GM23338 (cell line): ENCODE results near the gene TDRD1. TPM values are rescaled to one million over a fixed set of nuclear protein-coding genes. Genes with fewer than 3 reads are reported as not detected.

Experiments
- ATAC-seq: fragments of 200-7000 bp; cut with Tn5 transposase; 3 replicates; pipeline ENCODE4 v1.9.1; 2020
- DNase-seq: peaks from one replicate; pipeline ENCODE4 v3.0.0-alpha.2; 2015; ENCODE audit warnings: low spot score
- H2AFZ ChIP-seq: fragments of 200-600 bp; sonication (generic); 2 replicates; pipeline ENCODE4 v1.8.0; 2016; ENCODE audit warnings: antibody characterized with exemption, mild to moderate bottlenecking, moderate library complexity
- H3F3A ChIP-seq: fragments of 200-600 bp; sonication (generic); replicated peaks from 2 replicates; pipeline ENCODE4 v1.8.0; 2017; ENCODE audit warnings: antibody characterized with exemption, mixed run types, low read depth
- H3K27ac ChIP-seq: fragments of 200-600 bp; sonication (generic); 2 replicates; pipeline ENCODE4 v1.6.1; 2016; ENCODE audit warnings: low read depth
- H3K27me3 ChIP-seq: fragments of 200-600 bp; sonication (generic); 2 replicates; pipeline ENCODE4 v1.8.0; 2016; ENCODE audit warnings: mild to moderate bottlenecking, mixed run types, moderate library complexity; ENCODE audit not compliant: insufficient read depth
- H3K36me3 ChIP-seq: fragments of 200-600 bp; sonication (generic); 2 replicates; pipeline ENCODE4 v1.8.0; 2016; ENCODE audit warnings: mild to moderate bottlenecking; ENCODE audit not compliant: insufficient read depth
- H3K4me1 ChIP-seq: fragments of 200-600 bp; sonication (generic); 2 replicates; pipeline ENCODE4 v1.8.0; 2016; ENCODE audit warnings: mild to moderate bottlenecking, moderate library complexity; ENCODE audit not compliant: insufficient read depth
- H3K4me2 ChIP-seq: fragments of 200-600 bp; sonication (generic); 2 replicates; pipeline ENCODE4 v1.7.1; 2017; ENCODE audit warnings: mixed run types
- H3K4me3 ChIP-seq: fragments of 200-600 bp; sonication (generic); 2 replicates; pipeline ENCODE4 v1.6.1; 2016; ENCODE audit warnings: mixed run types
- H3K79me2 ChIP-seq: fragments of 200-600 bp; sonication (generic); replicated peaks from 2 replicates; pipeline ENCODE4 v1.8.0; 2017; ENCODE audit warnings: mild to moderate bottlenecking; ENCODE audit not compliant: insufficient read depth
- H3K9me2 ChIP-seq: fragments of 200-600 bp; sonication (generic); 2 replicates; pipeline ENCODE4 v1.8.0; 2017; ENCODE audit not compliant: insufficient read depth
- H4K20me1 ChIP-seq: fragments of 200-600 bp; sonication (generic); replicated peaks from 2 replicates; pipeline ENCODE4 v1.8.0; 2017; ENCODE audit warnings: mild to moderate bottlenecking; ENCODE audit not compliant: insufficient read depth
- H3K27ac Mint-ChIP-seq: 2 replicates; pipeline ENCODE4 v1.8.0; 2020; ENCODE audit warnings: inconsistent platforms, mild to moderate bottlenecking, moderate library complexity, mixed read lengths
- H3K27me3 Mint-ChIP-seq: 3 replicates; pipeline ENCODE4 v1.8.0; 2022; ENCODE audit warnings: low read depth, mild to moderate bottlenecking, moderate library complexity, mixed read lengths, inconsistent platforms; ENCODE audit not compliant: insufficient read depth, poor library complexity
- H3K36me3 Mint-ChIP-seq: 3 replicates; pipeline ENCODE4 v1.8.0; 2021; ENCODE audit warnings: low read depth, mild to moderate bottlenecking, inconsistent platforms, moderate library complexity, mixed read lengths
- H3K4me1 Mint-ChIP-seq: 3 replicates; pipeline ENCODE4 v1.8.0; 2020; ENCODE audit warnings: mild to moderate bottlenecking, inconsistent platforms, mixed read lengths
- H3K4me3 Mint-ChIP-seq: 3 replicates; pipeline ENCODE4 v1.8.0; 2021; ENCODE audit warnings: moderate library complexity, mild to moderate bottlenecking, inconsistent platforms, mixed read lengths
- H3K9me3 Mint-ChIP-seq: 3 replicates; pipeline ENCODE4 v1.8.0; 2020; ENCODE audit warnings: moderate library complexity, mild to moderate bottlenecking, inconsistent platforms, mixed read lengths
- CREB1 ChIP-seq: fragments of 250-450 bp; sonication (Bioruptor Pico); IDR thresholded peaks from 2 replicates; pipeline ENCODE4 v1.5.0; 2020; ENCODE audit warnings: low read depth, mild to moderate bottlenecking, moderate library complexity
- EZH2 ChIP-seq: fragments of 200-600 bp; sonication (generic); IDR thresholded peaks from one replicate; pipeline ENCODE4 v1.8.0; 2017; ENCODE audit warnings: antibody characterized with exemption, mild to moderate bottlenecking, low read depth; ENCODE audit not compliant: unreplicated experiment
- EZH2phosphoT487 ChIP-seq: fragments of 200-600 bp; sonication (generic); IDR thresholded peaks from one replicate; pipeline ENCODE4 v1.8.1; 2018; ENCODE audit warnings: antibody characterized with exemption; ENCODE audit not compliant: unreplicated experiment
- NANOG ChIP-seq: IDR thresholded peaks from 2 replicates; pipeline ENCODE4 v1.6.1; 2016; ENCODE audit warnings: antibody characterized with exemption, borderline replicate concordance
- POLR2AphosphoS5 ChIP-seq: IDR thresholded peaks from 2 replicates; pipeline ENCODE4 v1.6.1; 2016; ENCODE audit warnings: antibody characterized with exemption, low read depth
- STAT1 ChIP-seq: IDR thresholded peaks from one replicate; pipeline ENCODE4 v1.6.1; 2016; ENCODE audit warnings: antibody characterized with exemption; ENCODE audit not compliant: unreplicated experiment
- ZNF114 ChIP-seq: fragments of 250-450 bp; sonication (Bioruptor Pico); IDR thresholded peaks from 2 replicates; pipeline ENCODE4 v1.5.0; 2020; ENCODE audit warnings: mild to moderate bottlenecking, moderate library complexity
- ZNF331 ChIP-seq: fragments of 250-450 bp; sonication (Bioruptor Pico); IDR thresholded peaks from 2 replicates; pipeline ENCODE4 v1.5.0; 2020; ENCODE audit warnings: low read depth, mild to moderate bottlenecking, moderate library complexity
- polyA plus RNA-seq: library from polyadenylated mRNA; unstranded; fragments of >200 nt; fragmentation: Nextera tagmentation; extraction: Ambion mirVana; gene quantifications from 2 replicates; pipeline ENCODE4 v1.2.1, GENCODE V29; 2016
- total RNA-seq: library from RNA; depleted of rRNA; stranded (reverse); fragments of >200 nt; shearing (Covaris generic); gene quantifications from 2 replicates; pipeline ENCODE4 v1.2.3, GENCODE V29; 2014
- TF ChIP-seq, protein P1 (sequence below): fragments of 250-450 bp; sonication (Bioruptor Pico); IDR thresholded peaks from 2 replicates; pipeline ENCODE4 v1.5.0; 2020; ENCODE audit warnings: mild to moderate bottlenecking, moderate library complexity
- TF ChIP-seq, protein P2 (sequence below): IDR thresholded peaks from 2 replicates; pipeline ENCODE4 v1.6.1; 2016; ENCODE audit warnings: antibody characterized with exemption
- TF ChIP-seq, protein P3 (sequence below), 2 experiments: fragments of 200-600 bp in 1 of 2; sonication (generic) in 1 of 2; conservative IDR thresholded peaks; 2 replicates each; pipeline versions ENCODE4 v1.5.1 to v1.6.1; 2016 to 2017; ENCODE audit warnings: antibody characterized with exemption in 2 of 2, low read depth in 2 of 2, mild to moderate bottlenecking in 2 of 2, moderate library complexity in 1 of 2

TDRD1 gene
- total and polyA plus RNA-seq, 2 experiments from 2014 or later: 0.52 to 1.5 TPM

DNA sequence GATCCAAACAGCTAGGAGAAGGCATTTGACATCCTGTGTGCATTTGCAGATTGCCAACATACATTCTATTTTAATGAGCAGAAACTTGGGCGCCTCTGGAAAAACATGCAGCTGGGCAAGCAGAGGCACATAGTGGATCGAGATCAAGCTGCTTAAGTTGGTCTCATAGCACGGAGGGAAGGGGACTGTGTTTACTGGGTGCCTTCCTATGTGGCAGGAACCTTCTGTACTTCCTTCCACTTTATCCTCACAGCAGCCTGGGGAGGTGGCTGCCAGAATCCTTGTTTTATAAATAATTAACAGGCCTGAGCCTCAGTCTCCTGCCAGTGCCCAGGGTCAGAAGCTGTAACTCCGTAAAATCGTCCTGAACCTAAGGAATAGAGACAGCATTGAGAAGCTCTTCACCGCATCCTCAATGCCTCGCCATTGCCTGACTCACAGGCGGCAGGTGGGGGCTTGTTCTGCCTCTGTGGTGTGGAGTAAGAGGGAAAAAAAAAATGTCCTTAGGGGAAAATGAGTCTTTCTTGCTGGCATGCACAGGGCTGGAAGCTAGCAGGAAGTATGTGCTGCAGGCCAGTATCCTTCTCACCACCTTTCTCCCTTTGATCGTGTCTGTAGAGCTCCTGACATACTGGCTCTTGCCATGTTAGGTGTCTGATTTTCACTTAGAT lies 66.1 kb downstream of the TDRD1 start:
- Mint-ChIP-seq H3K4me1 (peaks cover 10% of the 10 kb centered on the region), H3K27me3 (peaks cover 14% of the 10 kb centered on the region), H3K9me3 (no peaks in the 10 kb centered on the region; the same call in 2 of the 3 replicates), H3K4me3 (no peak overlapping the region), H3K27ac (no peak overlapping the region), H3K36me3 (no peaks in the 10 kb centered on the region)
- no peak overlapping the region for H2AFZ ChIP-seq
- H3K4me1 ChIP-seq: peaks cover 2% of the 10 kb centered on the region; the same call in 1 of the 2 replicates
- H3K27me3 ChIP-seq: peaks cover 10% of the 10 kb centered on the region
- H3F3A ChIP-seq: no peaks in the 10 kb centered on the region
- no peaks in the 10 kb centered on the region for H3K9me2 ChIP-seq
- H3K27ac ChIP-seq: no peak overlapping the region
- ATAC-seq: no peak
- H3K36me3 ChIP-seq: no peaks in the 10 kb centered on the region
- no peak overlapping the region for H3K4me3 ChIP-seq
- H3K79me2 ChIP-seq: no peaks in the 10 kb centered on the region
- no peak overlapping the region for H3K4me2 ChIP-seq
- TF ChIP-seq NANOG (no peak), ZNF331 (no peak), POLR2AphosphoS5 (no peak), STAT1 (no peak), CREB1 (CRISPR knock-in tag) (no peak), EZH2phosphoT487 (no peak), ZNF114 (CRISPR knock-in tag) (no peak), EZH2 (no peak)
- TF ChIP-seq, protein P1, sequence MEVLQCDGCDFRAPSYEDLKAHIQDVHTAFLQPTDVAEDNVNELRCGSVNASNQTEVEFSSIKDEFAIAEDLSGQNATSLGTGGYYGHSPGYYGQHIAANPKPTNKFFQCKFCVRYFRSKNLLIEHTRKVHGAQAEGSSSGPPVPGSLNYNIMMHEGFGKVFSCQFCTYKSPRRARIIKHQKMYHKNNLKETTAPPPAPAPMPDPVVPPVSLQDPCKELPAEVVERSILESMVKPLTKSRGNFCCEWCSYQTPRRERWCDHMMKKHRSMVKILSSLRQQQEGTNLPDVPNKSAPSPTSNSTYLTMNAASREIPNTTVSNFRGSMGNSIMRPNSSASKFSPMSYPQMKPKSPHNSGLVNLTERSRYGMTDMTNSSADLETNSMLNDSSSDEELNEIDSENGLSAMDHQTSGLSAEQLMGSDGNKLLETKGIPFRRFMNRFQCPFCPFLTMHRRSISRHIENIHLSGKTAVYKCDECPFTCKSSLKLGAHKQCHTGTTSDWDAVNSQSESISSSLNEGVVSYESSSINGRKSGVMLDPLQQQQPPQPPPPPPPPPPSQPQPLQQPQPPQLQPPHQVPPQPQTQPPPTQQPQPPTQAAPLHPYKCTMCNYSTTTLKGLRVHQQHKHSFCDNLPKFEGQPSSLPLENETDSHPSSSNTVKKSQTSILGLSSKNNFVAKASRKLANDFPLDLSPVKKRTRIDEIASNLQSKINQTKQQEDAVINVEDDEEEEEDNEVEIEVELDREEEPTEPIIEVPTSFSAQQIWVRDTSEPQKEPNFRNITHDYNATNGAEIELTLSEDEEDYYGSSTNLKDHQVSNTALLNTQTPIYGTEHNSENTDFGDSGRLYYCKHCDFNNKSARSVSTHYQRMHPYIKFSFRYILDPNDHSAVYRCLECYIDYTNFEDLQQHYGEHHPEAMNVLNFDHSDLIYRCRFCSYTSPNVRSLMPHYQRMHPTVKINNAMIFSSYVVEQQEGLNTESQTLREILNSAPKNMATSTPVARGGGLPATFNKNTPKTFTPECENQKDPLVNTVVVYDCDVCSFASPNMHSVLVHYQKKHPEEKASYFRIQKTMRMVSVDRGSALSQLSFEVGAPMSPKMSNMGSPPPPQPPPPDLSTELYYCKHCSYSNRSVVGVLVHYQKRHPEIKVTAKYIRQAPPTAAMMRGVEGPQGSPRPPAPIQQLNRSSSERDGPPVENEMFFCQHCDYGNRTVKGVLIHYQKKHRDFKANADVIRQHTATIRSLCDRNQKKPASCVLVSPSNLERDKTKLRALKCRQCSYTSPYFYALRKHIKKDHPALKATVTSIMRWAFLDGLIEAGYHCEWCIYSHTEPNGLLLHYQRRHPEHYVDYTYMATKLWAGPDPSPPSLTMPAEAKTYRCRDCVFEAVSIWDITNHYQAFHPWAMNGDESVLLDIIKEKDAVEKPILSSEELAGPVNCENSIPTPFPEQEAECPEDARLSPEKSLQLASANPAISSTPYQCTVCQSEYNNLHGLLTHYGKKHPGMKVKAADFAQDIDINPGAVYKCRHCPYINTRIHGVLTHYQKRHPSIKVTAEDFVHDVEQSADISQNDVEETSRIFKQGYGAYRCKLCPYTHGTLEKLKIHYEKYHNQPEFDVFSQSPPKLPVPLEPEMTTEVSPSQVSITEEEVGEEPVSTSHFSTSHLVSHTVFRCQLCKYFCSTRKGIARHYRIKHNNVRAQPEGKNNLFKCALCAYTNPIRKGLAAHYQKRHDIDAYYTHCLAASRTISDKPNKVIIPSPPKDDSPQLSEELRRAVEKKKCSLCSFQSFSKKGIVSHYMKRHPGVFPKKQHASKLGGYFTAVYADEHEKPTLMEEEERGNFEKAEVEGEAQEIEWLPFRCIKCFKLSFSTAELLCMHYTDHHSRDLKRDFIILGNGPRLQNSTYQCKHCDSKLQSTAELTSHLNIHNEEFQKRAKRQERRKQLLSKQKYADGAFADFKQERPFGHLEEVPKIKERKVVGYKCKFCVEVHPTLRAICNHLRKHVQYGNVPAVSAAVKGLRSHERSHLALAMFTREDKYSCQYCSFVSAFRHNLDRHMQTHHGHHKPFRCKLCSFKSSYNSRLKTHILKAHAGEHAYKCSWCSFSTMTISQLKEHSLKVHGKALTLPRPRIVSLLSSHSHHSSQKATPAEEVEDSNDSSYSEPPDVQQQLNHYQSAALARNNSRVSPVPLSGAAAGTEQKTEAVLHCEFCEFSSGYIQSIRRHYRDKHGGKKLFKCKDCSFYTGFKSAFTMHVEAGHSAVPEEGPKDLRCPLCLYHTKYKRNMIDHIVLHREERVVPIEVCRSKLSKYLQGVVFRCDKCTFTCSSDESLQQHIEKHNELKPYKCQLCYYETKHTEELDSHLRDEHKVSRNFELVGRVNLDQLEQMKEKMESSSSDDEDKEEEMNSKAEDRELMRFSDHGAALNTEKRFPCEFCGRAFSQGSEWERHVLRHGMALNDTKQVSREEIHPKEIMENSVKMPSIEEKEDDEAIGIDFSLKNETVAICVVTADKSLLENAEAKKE: no peak
- TF ChIP-seq, protein P2, sequence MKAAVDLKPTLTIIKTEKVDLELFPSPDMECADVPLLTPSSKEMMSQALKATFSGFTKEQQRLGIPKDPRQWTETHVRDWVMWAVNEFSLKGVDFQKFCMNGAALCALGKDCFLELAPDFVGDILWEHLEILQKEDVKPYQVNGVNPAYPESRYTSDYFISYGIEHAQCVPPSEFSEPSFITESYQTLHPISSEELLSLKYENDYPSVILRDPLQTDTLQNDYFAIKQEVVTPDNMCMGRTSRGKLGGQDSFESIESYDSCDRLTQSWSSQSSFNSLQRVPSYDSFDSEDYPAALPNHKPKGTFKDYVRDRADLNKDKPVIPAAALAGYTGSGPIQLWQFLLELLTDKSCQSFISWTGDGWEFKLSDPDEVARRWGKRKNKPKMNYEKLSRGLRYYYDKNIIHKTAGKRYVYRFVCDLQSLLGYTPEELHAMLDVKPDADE: no peak
- TF ChIP-seq, protein P3, sequence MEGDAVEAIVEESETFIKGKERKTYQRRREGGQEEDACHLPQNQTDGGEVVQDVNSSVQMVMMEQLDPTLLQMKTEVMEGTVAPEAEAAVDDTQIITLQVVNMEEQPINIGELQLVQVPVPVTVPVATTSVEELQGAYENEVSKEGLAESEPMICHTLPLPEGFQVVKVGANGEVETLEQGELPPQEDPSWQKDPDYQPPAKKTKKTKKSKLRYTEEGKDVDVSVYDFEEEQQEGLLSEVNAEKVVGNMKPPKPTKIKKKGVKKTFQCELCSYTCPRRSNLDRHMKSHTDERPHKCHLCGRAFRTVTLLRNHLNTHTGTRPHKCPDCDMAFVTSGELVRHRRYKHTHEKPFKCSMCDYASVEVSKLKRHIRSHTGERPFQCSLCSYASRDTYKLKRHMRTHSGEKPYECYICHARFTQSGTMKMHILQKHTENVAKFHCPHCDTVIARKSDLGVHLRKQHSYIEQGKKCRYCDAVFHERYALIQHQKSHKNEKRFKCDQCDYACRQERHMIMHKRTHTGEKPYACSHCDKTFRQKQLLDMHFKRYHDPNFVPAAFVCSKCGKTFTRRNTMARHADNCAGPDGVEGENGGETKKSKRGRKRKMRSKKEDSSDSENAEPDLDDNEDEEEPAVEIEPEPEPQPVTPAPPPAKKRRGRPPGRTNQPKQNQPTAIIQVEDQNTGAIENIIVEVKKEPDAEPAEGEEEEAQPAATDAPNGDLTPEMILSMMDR (conservative IDR thresholded peaks at IDR 0.05; ENCODE audit: low read depth in 2 of 2): no peak
- no peaks in the 10 kb centered on the region for H4K20me1 ChIP-seq
- DNase-seq: no peak
